ENCODE results near the gene AJAP1. TPM values are rescaled to one million over a fixed set of nuclear protein-coding genes. Genes with fewer than 3 reads are reported as not detected.

AJAP1 gene
- total RNA-seq, 1 experiment from 2014 or later = not detected

GRCh38 chr1:4657244-4657789 is 2.9 kb downstream of the AJAP1 start:
- DNase-seq (ENCODE audit: low spot score) = no peak

GRCh38 chr1:4657960-4658541 is 3.6 kb downstream of the AJAP1 start:
- DNase-seq (ENCODE audit: low spot score) = no peak

- no peak for DNase-seq (ENCODE audit: low spot score)
These were observed 4.5 kb downstream of the AJAP1 start for GRCh38 chr1:4658643-4659628.

GRCh38 chr1:4660917-4661594 is 6.6 kb downstream of the AJAP1 start:
- DNase-seq (ENCODE audit: low spot score) = no peak

- DNase-seq (ENCODE audit: low spot score) = no peak
These were observed 7.1 kb downstream of the AJAP1 start for GRCh38 chr1:4661595-4661917.

GRCh38 chr1:4662168-4662567 is 7.8 kb downstream of the AJAP1 start:
- DNase-seq (ENCODE audit: low spot score) = no peak

GRCh38 chr1:4662723-4663122 is 8.3 kb downstream of the AJAP1 start:
- DNase-seq (ENCODE audit: low spot score) = no peak

GRCh38 chr1:4664095-4664494 is 9.7 kb downstream of the AJAP1 start:
- DNase-seq (ENCODE audit: low spot score) = no peak

- DNase-seq (ENCODE audit: low spot score) = no peak
These were observed 10.2 kb downstream of the AJAP1 start for GRCh38 chr1:4664606-4665005.

- no peak for DNase-seq (ENCODE audit: low spot score)
These were observed 11.0 kb downstream of the AJAP1 start for GRCh38 chr1:4665456-4665855.

GRCh38 chr1:4666683-4667082 is 12.3 kb downstream of the AJAP1 start:
- peak; percentile 16 for DNase-seq (ENCODE audit: low spot score)

GRCh38 chr1:4668743-4669700 is 14.6 kb downstream of the AJAP1 start:
- DNase-seq (ENCODE audit: low spot score) = peak; percentile 23

- DNase-seq (ENCODE audit: low spot score) = no peak
These were observed 15.9 kb downstream of the AJAP1 start for GRCh38 chr1:4670265-4670664.

- DNase-seq (ENCODE audit: low spot score) = no peak
These were observed 17.4 kb downstream of the AJAP1 start for GRCh38 chr1:4671828-4672227.

GRCh38 chr1:4673494-4673893 is 19.1 kb downstream of the AJAP1 start:
- no peak for DNase-seq (ENCODE audit: low spot score)

GRCh38 chr1:4674117-4674516 is 19.7 kb downstream of the AJAP1 start:
- no peak for DNase-seq (ENCODE audit: low spot score)

GRCh38 chr1:4674676-4675075 is 20.3 kb downstream of the AJAP1 start:
- no peak for DNase-seq (ENCODE audit: low spot score)

GRCh38 chr1:4675454-4676186 is 21.2 kb downstream of the AJAP1 start:
- DNase-seq (ENCODE audit: low spot score) = no peak

GRCh38 chr1:4676253-4676652 is 21.8 kb downstream of the AJAP1 start:
- no peak for DNase-seq (ENCODE audit: low spot score)

GRCh38 chr1:4677608-4678007 is 23.2 kb downstream of the AJAP1 start:
- DNase-seq (ENCODE audit: low spot score) = no peak
